Stimulated activated effector memory CD8-positive, alpha-beta T cell treated with anti-CD3 and anti-CD28 coated beads, Interleukin-12 subunit alpha, Interleukin-12 subunit beta, amount 100 ng/mL, for 72 hours (primary cell): ENCODE data around the gene CDKN1B.

Experiments used
- ATAC-seq: fragments of 150-1000 bp; cut with Tn5 transposase; 2 replicates; pipeline ENCODE4 v1.10.0; 2021
- DNase-seq, 2 donors: peaks; one replicate each; pipeline ENCODE4 v3.0.0; 2021 to 2022; ENCODE audit warnings: low spot score in 2 of 2
- H3K27ac Mint-ChIP-seq: one replicate; pipeline ENCODE4 v1.8.0; 2022; ENCODE audit warnings: mild to moderate bottlenecking, mixed read lengths
- H3K36me3 Mint-ChIP-seq: one replicate; pipeline ENCODE4 v1.8.0; 2022; ENCODE audit warnings: mild to moderate bottlenecking, mixed read lengths
- H3K4me1 Mint-ChIP-seq: one replicate; pipeline ENCODE4 v1.8.0; 2022; ENCODE audit warnings: mixed read lengths
- H3K4me3 Mint-ChIP-seq: one replicate; pipeline ENCODE4 v1.8.0; 2022; ENCODE audit warnings: mild to moderate bottlenecking, mixed read lengths
- H3K9me3 Mint-ChIP-seq: one replicate; pipeline ENCODE4 v1.8.0; 2022; ENCODE audit warnings: mixed read lengths

The CDKN1B gene

GRCh38 chr12:12749433-12749832 lies 32.3 kb downstream of the CDKN1B start:
- no peak for ATAC-seq
- no peak for DNase-seq
- no peak overlapping the region for H3K27ac Mint-ChIP-seq
- no peaks in the 10 kb centered on the region for H3K4me1 Mint-ChIP-seq
- peaks cover 21% of the 10 kb centered on the region for H3K36me3 Mint-ChIP-seq
- no peaks in the 10 kb centered on the region for H3K9me3 Mint-ChIP-seq
- H3K4me3 Mint-ChIP-seq: no peak overlapping the region

GRCh38 chr12:12755923-12756322 lies 38.8 kb downstream of the CDKN1B start:
- H3K4me3 Mint-ChIP-seq: no peak overlapping the region
- ATAC-seq: no peak
- no peaks in the 10 kb centered on the region for H3K4me1 Mint-ChIP-seq
- DNase-seq: no peak
- peaks cover 4% of the 10 kb centered on the region for H3K36me3 Mint-ChIP-seq
- no peaks in the 10 kb centered on the region for H3K9me3 Mint-ChIP-seq
- no peak overlapping the region for H3K27ac Mint-ChIP-seq

GRCh38 chr12:12757121-12757520 lies 40.0 kb downstream of the CDKN1B start:
- Mint-ChIP-seq H3K36me3 (no peaks in the 10 kb centered on the region), H3K4me3 (no peak overlapping the region), H3K9me3 (no peaks in the 10 kb centered on the region), H3K27ac (no peak overlapping the region), H3K4me1 (no peaks in the 10 kb centered on the region)
- ATAC-seq (no peak), DNase-seq (no peak)

GRCh38 chr12:12759234-12759915 lies 42.2 kb downstream of the CDKN1B start:
- H3K9me3 Mint-ChIP-seq: no peaks in the 10 kb centered on the region
- H3K27ac Mint-ChIP-seq: no peak overlapping the region
- no peaks in the 10 kb centered on the region for H3K4me1 Mint-ChIP-seq
- no peak for DNase-seq
- no peak for ATAC-seq
- no peak overlapping the region for H3K4me3 Mint-ChIP-seq
- no peaks in the 10 kb centered on the region for H3K36me3 Mint-ChIP-seq

- H3K9me3 Mint-ChIP-seq: peaks cover 2% of the 10 kb centered on the region
- DNase-seq (no peak), ATAC-seq (no peak)
- no peaks in the 10 kb centered on the region for H3K36me3 Mint-ChIP-seq
- H3K4me1 Mint-ChIP-seq: peaks cover 6% of the 10 kb centered on the region
- no peak overlapping the region for H3K4me3 Mint-ChIP-seq
- no peak overlapping the region for H3K27ac Mint-ChIP-seq
These were observed 47.7 kb downstream of the CDKN1B start for GRCh38 chr12:12764824-12765223.

- no peaks in the 10 kb centered on the region for H3K4me1 Mint-ChIP-seq
- no peak for DNase-seq
- no peak for ATAC-seq
- no peak overlapping the region for H3K27ac Mint-ChIP-seq
- H3K4me3 Mint-ChIP-seq: no peak overlapping the region
- H3K36me3 Mint-ChIP-seq: no peaks in the 10 kb centered on the region
- H3K9me3 Mint-ChIP-seq: peaks cover 6% of the 10 kb centered on the region
These were observed 53.1 kb downstream of the CDKN1B start for GRCh38 chr12:12770262-12770661.
